HG03469 (cell line): Measurements from ENCODE around the gene DHCR24.

ENCODE experiments used
- ATAC-seq: cut with Tn5 transposase; IDR thresholded peaks from one replicate; pipeline ENCODE4 v1.9.1; 2021; ENCODE audit warnings: mild to moderate bottlenecking, moderate library complexity, moderate number of reproducible peaks; ENCODE audit not compliant: unreplicated experiment

Gene DHCR24

GRCh38 chr1:54804471-54805132 lies 82.4 kb downstream of the DHCR24 start:
- ATAC-seq, result no peak

GRCh38 chr1:54803761-54804470 lies 83.1 kb downstream of the DHCR24 start:
- no peak for ATAC-seq

- peak; percentile 57 for ATAC-seq
Observed at GRCh38 chr1:54800899-54801759, 85.9 kb downstream of the DHCR24 start, which contains the start of gene TTC22. Gene TTC22, minus strand, starts transcription at chr1:54801323. Its CDS starts 160 bp downstream, at chr1:54801163.

- no peak for ATAC-seq
Observed at GRCh38 chr1:54800041-54800898, 86.7 kb downstream of the DHCR24 start.
